ENCODE results near the gene RET.

- TF ChIP-seq CTCF (IDR thresholded peaks at IDR 0.05; ENCODE audit: low read depth, low read length, poor library complexity, severe bottlenecking) (no peak), EZH2phosphoT487 (IDR thresholded peaks at IDR 0.05; ENCODE audit: borderline replicate concordance, low read length) (no peak)
Observed at GRCh38 chr10:43167498-43167889, 90.6 kb downstream of the RET start.

Data from DOHH2 (cell line).